HCT116 (cell line): Measurements from ENCODE around the gene RNGTT. TPM values are rescaled to one million over a fixed set of nuclear protein-coding genes. Genes with fewer than 3 reads are reported as not detected.

ENCODE experiments used
- ATAC-seq: fragments of 200-7000 bp; cut with Tn5 transposase; 2 replicates; pipeline ENCODE4 v1.9.1; 2020; ENCODE audit warnings: mild to moderate bottlenecking, moderate library complexity
- BruUV-seq: library from RNA; stranded (reverse); fragments of 400-500 nt; replicated peaks from 2 replicates; lab custom pipeline; 2021; lab: Mats Ljungman, UMichigan
- CTCF ChIA-PET: fragments of 300-600 bp; sonication (Branson Sonifier 250); formaldehyde crosslinking; loops from one replicate; lab custom pipeline; 2021; ENCODE audit warnings: antibody characterized with exemption; lab: Charles Lee
- POLR2A ChIA-PET: fragments of 300-600, 350-600 bp; sonication (Branson Sonifier 250); formaldehyde crosslinking; loops from one replicate; lab custom pipeline; 2021; ENCODE audit warnings: antibody characterized with exemption; lab: Charles Lee
- RAD21 ChIA-PET, 2 experiments: fragments of 300-600 bp; sonication (Branson Sonifier 250); formaldehyde crosslinking; loops; one replicate each; lab custom pipeline; 2023; ENCODE audit warnings: low total read pairs in 2 of 2; ENCODE audit not compliant: uncharacterized antibody in 2 of 2, unreplicated experiment in 2 of 2, low non-redundant PET in 1 of 2; lab: Charles Lee
- DNase-seq: peaks from one replicate; pipeline ENCODE4 v3.0.0-alpha.2; 2010; ENCODE audit warnings: low read depth, low spot score
- H2AFZ ChIP-seq: fragments of 200-600 bp; shearing (Covaris generic), sonication (generic); 2 replicates; pipeline ENCODE4 v1.6.1; 2017; ENCODE audit warnings: low read depth, mixed run types, mixed read lengths, antibody characterized with exemption, low read length; ENCODE audit not compliant: poor library complexity, severe bottlenecking
- H3K27ac ChIP-seq: 2 replicates; pipeline ENCODE4 v1.5.1; 2012; ENCODE audit warnings: low read depth, low read length
- H3K27me3 ChIP-seq: fragments of 200-600 bp; sonication (generic); 2 replicates; pipeline ENCODE4 v1.6.1; 2016; ENCODE audit warnings: mixed run types, low read length, mixed read lengths; ENCODE audit not compliant: insufficient read depth
- H3K36me3 ChIP-seq, 2 experiments: fragments of 200-500 bp in 1 of 2; fragments of 200-600 bp in 1 of 2; sonication (Bioruptor generic) in 1 of 2; sonication (generic) in 1 of 2; 2 replicates each; pipeline versions ENCODE4 v1.5.1 to v1.6.1; 2014 to 2016; ENCODE audit warnings: low read length in 2 of 2, inconsistent platforms in 1 of 2, mixed read lengths in 1 of 2, mixed run types in 1 of 2; ENCODE audit not compliant: insufficient read depth in 2 of 2, control insufficient read depth in 1 of 2
- H3K4me1 ChIP-seq, 2 experiments: fragments of 200-600 bp in 1 of 2; sonication (generic) in 1 of 2; 2 replicates each; pipeline versions ENCODE4 v1.5.1 to v1.6.1; 2012 to 2017; ENCODE audit warnings: low read length in 2 of 2, inconsistent platforms in 1 of 2, mild to moderate bottlenecking in 1 of 2, mixed read lengths in 1 of 2, mixed run types in 1 of 2, moderate library complexity in 1 of 2; ENCODE audit not compliant: insufficient read depth in 2 of 2, control insufficient read depth in 1 of 2
- H3K4me2 ChIP-seq: fragments of 200-600 bp; sonication (generic); 2 replicates; pipeline ENCODE4 v1.6.1; 2017; ENCODE audit warnings: mixed run types, low read length, mixed read lengths
- H3K4me3 ChIP-seq, 2 experiments: fragments of 200-600 bp in 1 of 2; sonication (generic) in 1 of 2; replicated peaks in 1 of 2; 2 replicates each; pipeline ENCODE4 v1.5.1; 2011 to 2016; ENCODE audit warnings: low read length in 2 of 2, control low read depth in 1 of 2, low read depth in 1 of 2, mild to moderate bottlenecking in 1 of 2, mixed read lengths in 1 of 2, mixed run types in 1 of 2
- H3K79me2 ChIP-seq: fragments of 200-600 bp; sonication (generic); 2 replicates; pipeline ENCODE4 v1.6.1; 2017; ENCODE audit warnings: mild to moderate bottlenecking, mixed run types, low read length, moderate library complexity, mixed read lengths; ENCODE audit not compliant: insufficient read depth
- H3K9ac ChIP-seq: fragments of 200-600 bp; sonication (generic); 2 replicates; pipeline ENCODE4 v1.6.1; 2016; ENCODE audit warnings: low read length, mixed read lengths
- H3K9me2 ChIP-seq: fragments of 200-600 bp; sonication (generic), shearing (Covaris generic); 2 replicates; pipeline ENCODE4 v1.6.1; 2017; ENCODE audit warnings: mixed run types, mild to moderate bottlenecking, moderate library complexity; ENCODE audit not compliant: insufficient read depth
- H3K9me3 ChIP-seq, 2 experiments: fragments of 200-500 bp in 1 of 2; fragments of 200-600 bp in 1 of 2; sonication (Bioruptor generic) in 1 of 2; sonication (generic) in 1 of 2; 2 replicates each; pipeline ENCODE4 v1.6.1; 2014 to 2017; ENCODE audit warnings: low read length in 2 of 2, mixed read lengths in 2 of 2, inconsistent platforms in 1 of 2, low read depth in 1 of 2, mild to moderate bottlenecking in 1 of 2, mixed run types in 1 of 2, moderate library complexity in 1 of 2; ENCODE audit not compliant: control insufficient read depth in 1 of 2, insufficient read depth in 1 of 2
- H4K20me1 ChIP-seq: fragments of 200-600 bp; sonication (generic), shearing (Covaris generic); 2 replicates; pipeline ENCODE4 v1.6.1; 2017; ENCODE audit warnings: mixed run types, mild to moderate bottlenecking, moderate library complexity; ENCODE audit not compliant: insufficient read depth
- CBX3 ChIP-seq: IDR thresholded peaks from 2 replicates; pipeline ENCODE4 v1.6.1; 2012; ENCODE audit warnings: low read depth
- CEBPB ChIP-seq: IDR thresholded peaks from 2 replicates; pipeline ENCODE4 v1.6.1; 2012; ENCODE audit warnings: low read depth
- ELF1 ChIP-seq: IDR thresholded peaks from 2 replicates; pipeline ENCODE4 v1.6.1; 2012; ENCODE audit warnings: low read depth, borderline replicate concordance
- EZH2 ChIP-seq: fragments of 200-600 bp; sonication (generic); IDR thresholded peaks from 2 replicates; pipeline ENCODE4 v1.6.1; 2017; ENCODE audit warnings: antibody characterized with exemption, mixed run types
- FOSL1 ChIP-seq: IDR thresholded peaks from 2 replicates; pipeline ENCODE4 v1.6.1; 2012; ENCODE audit warnings: low read depth
- JUND ChIP-seq: IDR thresholded peaks from 2 replicates; pipeline ENCODE4 v1.6.1; 2012
- POLR2A ChIP-seq: IDR thresholded peaks from 2 replicates; pipeline ENCODE4 v1.7.0; 2011; ENCODE audit warnings: borderline replicate concordance; ENCODE audit not compliant: insufficient read depth, insufficient read length; ENCODE audit errors: extremely low read depth
- RAD21 ChIP-seq: IDR thresholded peaks from 2 replicates; pipeline ENCODE4 v1.6.1; 2012; ENCODE audit warnings: low read depth, mild to moderate bottlenecking
- TCF7L2 ChIP-seq: IDR thresholded peaks from 2 replicates; pipeline ENCODE4 v1.7.0; 2011; ENCODE audit warnings: borderline replicate concordance, inconsistent platforms; ENCODE audit not compliant: insufficient read depth, insufficient read length; ENCODE audit errors: extremely low read depth
- ZFX ChIP-seq: fragments of 450-650 bp; IDR thresholded peaks from 2 replicates; pipeline ENCODE4 v1.6.1; 2017
- intact Hi-C: fragments of 100-400 bp; cut with micrococcal nuclease; formaldehyde crosslinking; loops from 2 replicates; pipeline ENCODE4 v1.10.0; 2022
- total RNA-seq: library from RNA; stranded (reverse); gene quantifications from one replicate; pipeline ENCODE4 v1.2.1, GENCODE V29; 2021; ENCODE audit not compliant: unreplicated experiment
- TF ChIP-seq, protein P1 (sequence below): IDR thresholded peaks from 2 replicates; pipeline ENCODE4 v1.6.1; 2012
- TF ChIP-seq, protein P2 (sequence below), 3 experiments: fragments of 200-600 bp in 1 of 3; sonication (generic) in 1 of 3; IDR thresholded peaks in 2 of 3; conservative IDR thresholded peaks in 1 of 3; 2 replicates each; pipeline ENCODE4 v1.5.1; 2012 to 2017; ENCODE audit warnings: low read depth in 2 of 3, low read length in 2 of 3, antibody characterized with exemption in 1 of 3, borderline replicate concordance in 1 of 3, control low read depth in 1 of 3, mild to moderate bottlenecking in 1 of 3, mixed read lengths in 1 of 3, mixed run types in 1 of 3, moderate library complexity in 1 of 3; ENCODE audit not compliant: insufficient read depth in 1 of 3
- TF ChIP-seq, protein P3 (sequence below): IDR thresholded peaks from 2 replicates; pipeline ENCODE4 v1.6.1; 2012
- TF ChIP-seq, protein P4 (sequence below): IDR thresholded peaks from 2 replicates; pipeline ENCODE4 v1.6.1; 2012; ENCODE audit warnings: low read depth

The RNGTT gene
- total RNA-seq, 1 experiment from 2014 or later: 23.0 TPM

DNA sequence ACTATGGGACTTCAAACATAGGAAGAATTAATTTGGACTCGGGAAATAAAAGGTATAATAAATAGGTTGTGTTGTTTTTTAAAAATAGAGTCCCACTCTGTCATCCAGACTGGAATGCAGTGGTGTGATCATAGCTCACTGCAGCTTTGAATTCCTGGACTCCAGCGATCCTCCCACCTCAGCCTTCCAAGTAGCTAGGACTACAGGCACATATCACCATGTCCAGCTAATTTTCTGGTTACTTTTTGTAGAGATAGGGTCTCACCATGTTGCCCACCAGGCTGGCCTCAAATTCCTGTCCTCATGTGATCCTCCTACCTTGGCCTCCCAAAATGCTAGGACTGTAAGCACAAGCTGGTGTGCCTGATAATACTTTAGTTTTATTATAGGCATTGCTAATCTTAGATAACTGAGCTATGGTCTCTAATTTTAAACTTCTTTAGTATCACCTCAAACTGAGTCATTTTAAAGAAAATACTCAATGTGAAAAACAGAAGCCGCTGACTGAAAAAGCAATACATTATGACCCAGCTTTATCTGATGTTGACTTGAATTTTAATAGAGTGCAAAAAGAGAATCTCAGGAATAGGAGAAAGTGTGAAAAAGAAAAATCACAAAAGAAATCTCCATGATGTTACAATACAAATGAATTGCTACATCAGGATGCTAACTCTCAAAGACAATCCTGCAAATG lies 251.0 kb downstream of the RNGTT start:
- Histone ChIP-seq H3K4me2 (no peak overlapping the region), H3K36me3 (no peaks in the 10 kb centered on the region), H2AFZ (no peak overlapping the region), H3K9me3 (no peaks in the 10 kb centered on the region; a peak in 1 of 4 replicates), H3K27me3 (no peaks in the 10 kb centered on the region), H3K9me2 (no peaks in the 10 kb centered on the region), H3K27ac (no peak overlapping the region), H4K20me1 (no peaks in the 10 kb centered on the region), H3K4me3 (no peak overlapping the region), H3K4me1 (no peaks in the 10 kb centered on the region), H3K79me2 (no peaks in the 10 kb centered on the region), H3K9ac (no peak overlapping the region)
- RAD21 ChIA-PET: no interaction called here
- POLR2A ChIA-PET: no interaction called here
- intact Hi-C loops: no loop called here
- DNase-seq: no peak
- ATAC-seq: no peak
- TF ChIP-seq, protein P1, sequence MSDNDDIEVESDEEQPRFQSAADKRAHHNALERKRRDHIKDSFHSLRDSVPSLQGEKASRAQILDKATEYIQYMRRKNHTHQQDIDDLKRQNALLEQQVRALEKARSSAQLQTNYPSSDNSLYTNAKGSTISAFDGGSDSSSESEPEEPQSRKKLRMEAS: no peak
- TF ChIP-seq, protein P2, sequence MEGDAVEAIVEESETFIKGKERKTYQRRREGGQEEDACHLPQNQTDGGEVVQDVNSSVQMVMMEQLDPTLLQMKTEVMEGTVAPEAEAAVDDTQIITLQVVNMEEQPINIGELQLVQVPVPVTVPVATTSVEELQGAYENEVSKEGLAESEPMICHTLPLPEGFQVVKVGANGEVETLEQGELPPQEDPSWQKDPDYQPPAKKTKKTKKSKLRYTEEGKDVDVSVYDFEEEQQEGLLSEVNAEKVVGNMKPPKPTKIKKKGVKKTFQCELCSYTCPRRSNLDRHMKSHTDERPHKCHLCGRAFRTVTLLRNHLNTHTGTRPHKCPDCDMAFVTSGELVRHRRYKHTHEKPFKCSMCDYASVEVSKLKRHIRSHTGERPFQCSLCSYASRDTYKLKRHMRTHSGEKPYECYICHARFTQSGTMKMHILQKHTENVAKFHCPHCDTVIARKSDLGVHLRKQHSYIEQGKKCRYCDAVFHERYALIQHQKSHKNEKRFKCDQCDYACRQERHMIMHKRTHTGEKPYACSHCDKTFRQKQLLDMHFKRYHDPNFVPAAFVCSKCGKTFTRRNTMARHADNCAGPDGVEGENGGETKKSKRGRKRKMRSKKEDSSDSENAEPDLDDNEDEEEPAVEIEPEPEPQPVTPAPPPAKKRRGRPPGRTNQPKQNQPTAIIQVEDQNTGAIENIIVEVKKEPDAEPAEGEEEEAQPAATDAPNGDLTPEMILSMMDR (IDR thresholded peaks at IDR 0.05 in 2 of 3, conservative IDR thresholded peaks at IDR 0.05 in 1 of 3; ENCODE audit: borderline replicate concordance in 1 of 3, insufficient read depth in 1 of 3, low read depth in 2 of 3, low read length in 2 of 3): no peak
- no peak for TF ChIP-seq RAD21
- TF ChIP-seq, protein P3, sequence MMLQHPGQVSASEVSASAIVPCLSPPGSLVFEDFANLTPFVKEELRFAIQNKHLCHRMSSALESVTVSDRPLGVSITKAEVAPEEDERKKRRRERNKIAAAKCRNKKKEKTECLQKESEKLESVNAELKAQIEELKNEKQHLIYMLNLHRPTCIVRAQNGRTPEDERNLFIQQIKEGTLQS: no peak
- TF ChIP-seq EZH2: no peak
- no peak for TF ChIP-seq JUND
- TF ChIP-seq ELF1: no peak
- TF ChIP-seq TCF7L2: no peak
- no peak for TF ChIP-seq CEBPB
- TF ChIP-seq CBX3: no peak
- no peak for TF ChIP-seq ZFX
- TF ChIP-seq, protein P4, sequence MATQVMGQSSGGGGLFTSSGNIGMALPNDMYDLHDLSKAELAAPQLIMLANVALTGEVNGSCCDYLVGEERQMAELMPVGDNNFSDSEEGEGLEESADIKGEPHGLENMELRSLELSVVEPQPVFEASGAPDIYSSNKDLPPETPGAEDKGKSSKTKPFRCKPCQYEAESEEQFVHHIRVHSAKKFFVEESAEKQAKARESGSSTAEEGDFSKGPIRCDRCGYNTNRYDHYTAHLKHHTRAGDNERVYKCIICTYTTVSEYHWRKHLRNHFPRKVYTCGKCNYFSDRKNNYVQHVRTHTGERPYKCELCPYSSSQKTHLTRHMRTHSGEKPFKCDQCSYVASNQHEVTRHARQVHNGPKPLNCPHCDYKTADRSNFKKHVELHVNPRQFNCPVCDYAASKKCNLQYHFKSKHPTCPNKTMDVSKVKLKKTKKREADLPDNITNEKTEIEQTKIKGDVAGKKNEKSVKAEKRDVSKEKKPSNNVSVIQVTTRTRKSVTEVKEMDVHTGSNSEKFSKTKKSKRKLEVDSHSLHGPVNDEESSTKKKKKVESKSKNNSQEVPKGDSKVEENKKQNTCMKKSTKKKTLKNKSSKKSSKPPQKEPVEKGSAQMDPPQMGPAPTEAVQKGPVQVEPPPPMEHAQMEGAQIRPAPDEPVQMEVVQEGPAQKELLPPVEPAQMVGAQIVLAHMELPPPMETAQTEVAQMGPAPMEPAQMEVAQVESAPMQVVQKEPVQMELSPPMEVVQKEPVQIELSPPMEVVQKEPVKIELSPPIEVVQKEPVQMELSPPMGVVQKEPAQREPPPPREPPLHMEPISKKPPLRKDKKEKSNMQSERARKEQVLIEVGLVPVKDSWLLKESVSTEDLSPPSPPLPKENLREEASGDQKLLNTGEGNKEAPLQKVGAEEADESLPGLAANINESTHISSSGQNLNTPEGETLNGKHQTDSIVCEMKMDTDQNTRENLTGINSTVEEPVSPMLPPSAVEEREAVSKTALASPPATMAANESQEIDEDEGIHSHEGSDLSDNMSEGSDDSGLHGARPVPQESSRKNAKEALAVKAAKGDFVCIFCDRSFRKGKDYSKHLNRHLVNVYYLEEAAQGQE: no peak
- no peak for TF ChIP-seq POLR2A
- no peak for TF ChIP-seq FOSL1
- CTCF ChIA-PET: no interaction called here
- BruUV-seq: no TSS peak
